ENCODE results near the gene ZNF784.

ZNF784 gene

DNA sequence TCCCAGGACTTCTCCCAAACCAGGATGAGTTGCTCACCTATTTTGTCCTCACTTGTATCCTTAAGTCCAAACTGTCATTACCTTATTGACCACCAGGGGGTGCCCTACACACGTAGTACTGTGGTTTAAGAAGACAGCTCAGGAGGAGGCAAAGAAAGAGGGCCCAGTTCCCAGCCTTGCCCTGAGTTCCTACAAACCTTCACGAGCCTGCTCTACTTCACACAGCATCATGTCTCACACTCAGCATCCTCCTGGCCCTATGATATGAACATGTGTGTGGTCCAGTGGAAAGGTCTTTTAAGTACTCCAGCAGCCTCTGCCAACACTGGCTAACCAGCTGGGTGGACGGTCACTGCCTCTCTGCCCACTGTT lies 8.1 kb upstream of the ZNF784 start:
- Histone ChIP-seq H3K4me3 (ENCODE audit: insufficient read depth in 1 of 2, low read depth in 1 of 2, low read length in 2 of 2) (no peak overlapping the region), H3K18ac (ENCODE audit: low read depth in 1 of 2, low read length in 2 of 2) (no peak overlapping the region), H3K4ac (ENCODE audit: low read depth in 1 of 2, low read length in 2 of 2) (peak overlapping the region in 1 of 2 experiments; percentile 57), H3K9ac (ENCODE audit: low read length) (peak overlapping the region; percentile 61), H2BK12ac (ENCODE audit: low read length in 2 of 2) (no peak overlapping the region), H3K4me1 (ENCODE audit: control insufficient read depth, insufficient read depth, low read depth, low read length) (peaks cover 24% of the 10 kb centered on the region), H3K27ac (ENCODE audit: low read length, poor library complexity, severe bottlenecking) (no peak overlapping the region), H4K8ac (ENCODE audit: low read length) (peak overlapping the region; percentile 97), H3K14ac (ENCODE audit: low read length in 2 of 2) (no peak overlapping the region), H3K4me2 (ENCODE audit: low read length, poor library complexity, severe bottlenecking) (no peak overlapping the region), H4K91ac (ENCODE audit: low read length) (peak overlapping the region; percentile 52), H3K36me3 (ENCODE audit: control insufficient read depth in 1 of 2, insufficient read depth in 2 of 2, low read depth in 1 of 2, low read length in 2 of 2) (no peaks in the 10 kb centered on the region), H2BK120ac (ENCODE audit: low read depth, low read length) (no peak overlapping the region), H3K9me3 (ENCODE audit: control insufficient read depth, low read length) (no peaks in the 10 kb centered on the region), H2BK5ac (ENCODE audit: low read depth, low read length, poor library complexity, severe bottlenecking) (no peak overlapping the region), H2BK15ac (ENCODE audit: low read depth, poor library complexity, severe bottlenecking) (no peak overlapping the region), H2AFZ (ENCODE audit: low read depth, low read length) (peak overlapping the region; percentile 72), H2AK5ac (ENCODE audit: low read length, severe bottlenecking) (no peak overlapping the region), H3K23ac (ENCODE audit: low read length in 2 of 2) (no peak overlapping the region), H3K79me1 (replicated peaks; ENCODE audit: low read length, poor library complexity, severe bottlenecking) (peaks cover 9% of the 10 kb centered on the region), H3K27me3 (ENCODE audit: control insufficient read depth in 1 of 2, insufficient read depth in 1 of 2, low read length in 2 of 2) (no peaks in the 10 kb centered on the region)
- DNase-seq = peak; percentile 94
- WGBS = 100% methylated on average over 1 of the region's 3 CpGs

DNA sequence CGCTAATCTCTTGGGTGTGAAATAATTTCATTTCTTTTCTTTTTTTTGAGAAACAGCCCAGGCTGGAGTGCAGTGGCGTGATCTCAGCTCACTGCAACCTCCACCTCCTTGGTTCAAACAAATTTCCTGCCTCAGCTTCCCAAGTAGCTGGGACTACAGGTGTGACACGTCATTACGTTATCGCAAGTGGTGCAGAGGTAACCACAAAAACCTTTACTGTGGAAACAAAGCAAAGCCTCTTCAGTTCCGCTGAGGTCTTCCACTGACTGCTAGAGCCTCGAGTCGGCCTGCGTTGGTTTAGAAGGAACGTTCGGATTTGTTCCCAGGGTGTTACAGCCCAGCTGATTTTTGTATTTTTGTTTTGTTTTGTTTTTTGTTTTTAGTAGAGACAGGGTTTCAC lies 2.0 kb upstream of the ZNF784 start:
- no peak overlapping the region for H4K91ac ChIP-seq (ENCODE audit: low read length)
- H2BK15ac ChIP-seq (ENCODE audit: low read depth, poor library complexity, severe bottlenecking) = no peak overlapping the region
- no peak overlapping the region for H3K4ac ChIP-seq (ENCODE audit: low read depth in 1 of 2, low read length in 2 of 2)
- H4K8ac ChIP-seq (ENCODE audit: low read length) = no peak overlapping the region
- no peak overlapping the region for H2BK120ac ChIP-seq (ENCODE audit: low read depth, low read length)
- H2AK5ac ChIP-seq (ENCODE audit: low read length, severe bottlenecking) = no peak overlapping the region
- no peak overlapping the region for H3K27ac ChIP-seq (ENCODE audit: low read length, poor library complexity, severe bottlenecking)
- no peak for DNase-seq
- H3K18ac ChIP-seq (ENCODE audit: low read depth in 1 of 2, low read length in 2 of 2) = no peak overlapping the region
- H3K4me3 ChIP-seq (ENCODE audit: insufficient read depth in 1 of 2, low read depth in 1 of 2, low read length in 2 of 2) = no peak overlapping the region
- no peak overlapping the region for H2AFZ ChIP-seq (ENCODE audit: low read depth, low read length)
- H3K9me3 ChIP-seq (ENCODE audit: control insufficient read depth, low read length) = no peaks in the 10 kb centered on the region
- H3K14ac ChIP-seq (ENCODE audit: low read length in 2 of 2) = no peak overlapping the region
- H3K79me1 ChIP-seq (replicated peaks; ENCODE audit: low read length, poor library complexity, severe bottlenecking) = peaks cover 13% of the 10 kb centered on the region
- no peak overlapping the region for H2BK5ac ChIP-seq (ENCODE audit: low read depth, low read length, poor library complexity, severe bottlenecking)
- H3K36me3 ChIP-seq (ENCODE audit: control insufficient read depth in 1 of 2, insufficient read depth in 2 of 2, low read depth in 1 of 2, low read length in 2 of 2) = peaks cover under 1 to 15% of the 10 kb centered on the region in 2 experiments
- no peak overlapping the region for H3K23ac ChIP-seq (ENCODE audit: low read length in 2 of 2)
- no peak overlapping the region for H2BK12ac ChIP-seq (ENCODE audit: low read length in 2 of 2)
- no peak overlapping the region for H3K4me2 ChIP-seq (ENCODE audit: low read length, poor library complexity, severe bottlenecking)
- no peak overlapping the region for H3K9ac ChIP-seq (ENCODE audit: low read length)
- H3K4me1 ChIP-seq (ENCODE audit: control insufficient read depth, insufficient read depth, low read depth, low read length) = peaks cover 7% of the 10 kb centered on the region
- no peaks in the 10 kb centered on the region for H3K27me3 ChIP-seq (ENCODE audit: control insufficient read depth in 1 of 2, insufficient read depth in 1 of 2, low read length in 2 of 2)
- 91% methylated on average over 11 of the region's 11 CpGs for WGBS

DNA sequence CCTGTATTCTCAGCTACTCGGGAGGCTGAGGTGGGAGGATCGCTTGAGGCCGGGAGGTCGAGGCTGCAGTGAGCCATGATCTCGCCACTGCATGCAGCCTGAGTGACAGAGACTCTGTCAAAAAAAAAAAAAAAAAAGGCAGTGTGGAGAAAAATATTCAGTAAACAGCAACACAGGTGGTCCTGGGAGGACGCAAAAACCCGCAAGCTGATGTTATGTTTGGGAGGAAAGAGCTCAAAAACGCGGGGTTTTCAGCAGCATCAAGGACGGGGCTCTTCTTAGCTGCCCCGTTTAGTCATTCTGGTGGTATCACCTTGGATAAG lies 599 bp upstream of the ZNF784 start:
- Histone ChIP-seq H4K91ac (ENCODE audit: low read length) (no peak overlapping the region), H3K4ac (ENCODE audit: low read depth in 1 of 2, low read length in 2 of 2) (no peak overlapping the region), H3K9me3 (ENCODE audit: control insufficient read depth, low read length) (no peaks in the 10 kb centered on the region), H3K4me2 (ENCODE audit: low read length, poor library complexity, severe bottlenecking) (peak overlapping the region; percentile 74), H3K14ac (ENCODE audit: low read length in 2 of 2) (peak overlapping the region in 1 of 2 experiments; percentile 26), H4K8ac (ENCODE audit: low read length) (no peak overlapping the region), H3K23ac (ENCODE audit: low read length in 2 of 2) (no peak overlapping the region), H3K18ac (ENCODE audit: low read depth in 1 of 2, low read length in 2 of 2) (no peak overlapping the region), H2BK120ac (ENCODE audit: low read depth, low read length) (no peak overlapping the region), H3K27ac (ENCODE audit: low read length, poor library complexity, severe bottlenecking) (no peak overlapping the region), H3K79me1 (replicated peaks; ENCODE audit: low read length, poor library complexity, severe bottlenecking) (peaks cover 17% of the 10 kb centered on the region), H3K36me3 (ENCODE audit: control insufficient read depth in 1 of 2, insufficient read depth in 2 of 2, low read depth in 1 of 2, low read length in 2 of 2) (peaks cover 8 to 27% of the 10 kb centered on the region in 2 experiments), H3K9ac (ENCODE audit: low read length) (peak overlapping the region; percentile 89), H2BK15ac (ENCODE audit: low read depth, poor library complexity, severe bottlenecking) (no peak overlapping the region), H2BK5ac (ENCODE audit: low read depth, low read length, poor library complexity, severe bottlenecking) (no peak overlapping the region), H3K4me3 (ENCODE audit: insufficient read depth in 1 of 2, low read depth in 1 of 2, low read length in 2 of 2) (peak overlapping the region; percentile 50 to 91), H3K4me1 (ENCODE audit: control insufficient read depth, insufficient read depth, low read depth, low read length) (peaks cover 7% of the 10 kb centered on the region), H2BK12ac (ENCODE audit: low read length in 2 of 2) (no peak overlapping the region), H3K27me3 (ENCODE audit: control insufficient read depth in 1 of 2, insufficient read depth in 1 of 2, low read length in 2 of 2) (no peaks in the 10 kb centered on the region), H2AK5ac (ENCODE audit: low read length, severe bottlenecking) (no peak overlapping the region), H2AFZ (ENCODE audit: low read depth, low read length) (peak overlapping the region; percentile 96)
- DNase-seq = no peak
- WGBS = 68% methylated on average over 11 of the region's 11 CpGs

DNA sequence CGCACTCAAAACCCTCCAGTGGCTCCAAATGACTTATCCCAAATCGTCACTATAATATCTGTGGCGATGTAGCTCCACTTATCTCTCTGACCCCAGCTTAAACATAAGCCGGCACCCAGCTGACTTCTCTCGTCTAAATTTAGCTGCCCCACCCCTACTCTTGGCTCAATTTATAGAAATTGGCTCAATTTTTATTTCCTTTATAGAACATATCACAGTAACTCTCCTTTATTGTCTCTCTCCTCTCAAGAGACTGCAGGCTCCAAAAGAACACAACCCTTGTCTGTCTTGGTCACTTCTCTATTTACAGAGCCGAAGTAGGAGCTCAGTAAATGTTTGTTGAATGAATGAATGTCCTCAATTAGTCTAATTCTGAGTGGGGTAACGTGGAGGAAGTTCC lies 805 bp downstream of the ZNF784 start:
- H3K23ac ChIP-seq (ENCODE audit: low read length in 2 of 2) = no peak overlapping the region

More for the DNA sequence above, 805 bp downstream of the ZNF784 start:
- Histone ChIP-seq H3K4me3 (ENCODE audit: insufficient read depth in 1 of 2, low read depth in 1 of 2, low read length in 2 of 2) (peak overlapping the region in 1 of 2 experiments; percentile 39), H3K4ac (ENCODE audit: low read depth in 1 of 2, low read length in 2 of 2) (no peak overlapping the region), H4K91ac (ENCODE audit: low read length) (no peak overlapping the region), H2BK15ac (ENCODE audit: low read depth, poor library complexity, severe bottlenecking) (no peak overlapping the region), H2BK5ac (ENCODE audit: low read depth, low read length, poor library complexity, severe bottlenecking) (no peak overlapping the region), H2BK12ac (ENCODE audit: low read length in 2 of 2) (no peak overlapping the region), H3K4me2 (ENCODE audit: low read length, poor library complexity, severe bottlenecking) (no peak overlapping the region), H3K27ac (ENCODE audit: low read length, poor library complexity, severe bottlenecking) (no peak overlapping the region), H3K4me1 (ENCODE audit: control insufficient read depth, insufficient read depth, low read depth, low read length) (peaks cover 7% of the 10 kb centered on the region), H3K27me3 (ENCODE audit: control insufficient read depth in 1 of 2, insufficient read depth in 1 of 2, low read length in 2 of 2) (no peaks in the 10 kb centered on the region), H2AFZ (ENCODE audit: low read depth, low read length) (no peak overlapping the region), H2BK120ac (ENCODE audit: low read depth, low read length) (no peak overlapping the region), H2AK5ac (ENCODE audit: low read length, severe bottlenecking) (peak overlapping the region; percentile 43), H3K18ac (ENCODE audit: low read depth in 1 of 2, low read length in 2 of 2) (no peak overlapping the region), H3K14ac (ENCODE audit: low read length in 2 of 2) (no peak overlapping the region), H3K36me3 (ENCODE audit: control insufficient read depth in 1 of 2, insufficient read depth in 2 of 2, low read depth in 1 of 2, low read length in 2 of 2) (peaks cover 8 to 27% of the 10 kb centered on the region in 2 experiments), H3K79me1 (replicated peaks; ENCODE audit: low read length, poor library complexity, severe bottlenecking) (peaks cover 18% of the 10 kb centered on the region), H4K8ac (ENCODE audit: low read length) (no peak overlapping the region), H3K9ac (ENCODE audit: low read length) (no peak overlapping the region), H3K9me3 (ENCODE audit: control insufficient read depth, low read length) (no peaks in the 10 kb centered on the region)
- DNase-seq = no peak
- 92% methylated on average over 6 of the region's 7 CpGs for WGBS

Data from mesenchymal stem cell (in vitro differentiated cells and primary cell).